GM12892 (cell line): ENCODE results near the gene PYDC1.

Source experiments
- POLR2A ChIP-seq: IDR thresholded peaks from 2 replicates; pipeline ENCODE4 v1.6.1; 2011; ENCODE audit warnings: low read depth, low read length, control low read depth
- POLR2AphosphoS5 ChIP-seq: IDR thresholded peaks from 2 replicates; pipeline ENCODE4 v1.6.1; 2011; ENCODE audit warnings: low read depth, low read length, control low read depth

- no peak; the same call in none of the 2 replicates for TF ChIP-seq POLR2A
- TF ChIP-seq POLR2AphosphoS5, result no peak
These were observed 33.2 kb downstream of the PYDC1 start for GRCh38 chr16:31183432-31184428.
